ENCODE data around the gene IQSEC3.
"Not testable (repeated sequence)": the region's sequence is repeated elsewhere in the genome, so short reads cannot be mapped to it uniquely, and the experiment has no call there.

IQSEC3 gene

GRCh38 chr12:57539-57938 lies 9.0 kb upstream of the IQSEC3 start:
- no peak for TF ChIP-seq CTCF (IDR thresholded peaks at IDR 0.05; ENCODE audit: low read depth, low read length)
- H3K4me3 ChIP-seq (ENCODE audit: low read depth, low read length) = no peak overlapping the region

- no peak overlapping the region for H3K4me3 ChIP-seq (ENCODE audit: low read depth, low read length)
- no peak for TF ChIP-seq CTCF (IDR thresholded peaks at IDR 0.05; ENCODE audit: low read depth, low read length)
Measured at GRCh38 chr12:58832-59231, 7.7 kb upstream of the IQSEC3 start.

- not testable (repeated sequence) for H3K4me3 ChIP-seq (ENCODE audit: low read depth, low read length)
Measured at GRCh38 chr12:61845-62244, 4.7 kb upstream of the IQSEC3 start.

DNA sequence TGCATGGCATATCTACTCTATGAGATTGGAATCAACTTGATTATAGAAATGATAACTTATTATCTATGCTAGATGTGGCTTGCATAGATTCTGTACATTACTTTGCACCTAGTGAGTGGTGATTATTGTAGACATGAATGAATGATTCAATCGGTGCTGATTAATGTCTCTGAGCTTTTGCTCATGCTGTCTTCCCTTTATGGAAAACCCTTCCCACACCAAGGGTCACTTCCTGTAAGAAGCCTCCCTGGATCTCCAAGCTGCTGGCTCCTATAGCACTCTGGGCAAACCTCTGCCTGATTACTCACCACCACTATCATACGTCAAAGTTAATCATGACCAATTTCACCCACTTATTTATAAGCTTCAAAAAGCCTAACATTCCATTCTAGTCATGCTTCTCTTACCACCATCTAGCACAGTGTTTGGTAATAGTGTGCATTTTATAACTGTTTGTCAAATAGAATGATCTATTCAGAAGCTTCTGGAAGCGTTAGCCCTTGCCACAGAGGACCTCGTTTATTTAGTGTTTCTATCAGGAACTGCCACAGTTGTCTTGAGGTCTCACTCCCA lies 990 bp upstream of the IQSEC3 start:
- not testable (repeated sequence) for H3K4me3 ChIP-seq (ENCODE audit: low read depth, low read length)

DNA sequence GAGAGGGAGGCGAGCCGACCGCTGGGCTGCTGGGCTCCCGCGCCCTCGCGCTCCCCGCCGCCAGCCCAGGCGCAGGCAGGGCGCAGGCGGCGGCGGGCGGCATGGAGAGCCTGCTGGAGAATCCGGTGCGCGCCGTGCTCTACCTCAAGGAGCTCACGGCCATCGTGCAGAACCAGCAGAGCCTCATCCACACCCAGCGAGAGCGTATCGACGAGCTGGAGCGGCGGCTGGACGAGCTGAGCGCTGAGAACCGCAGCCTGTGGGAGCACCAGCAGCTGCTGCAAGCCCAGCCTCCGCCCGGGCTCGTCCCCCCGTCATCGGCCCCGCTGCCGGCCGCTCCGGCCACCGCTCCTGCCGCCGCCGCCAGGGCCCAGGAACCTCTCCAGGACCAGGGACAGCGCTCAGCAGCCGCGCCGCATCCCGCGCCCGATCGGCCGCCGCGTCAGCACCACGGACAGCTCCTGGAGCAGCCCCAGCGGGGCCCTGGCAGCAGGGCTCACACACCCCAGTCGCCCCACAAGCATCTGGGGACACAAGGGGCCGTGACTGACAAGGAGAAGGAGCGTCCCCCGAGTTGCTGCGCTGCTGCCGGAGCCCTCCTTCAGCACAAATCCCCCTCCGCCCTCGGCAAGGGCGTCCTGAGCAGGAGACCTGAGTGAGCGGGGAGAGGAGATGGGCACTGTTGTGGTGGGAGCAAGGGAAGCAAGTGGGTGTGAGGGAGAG lies 376 bp downstream of the IQSEC3 start:
- H3K4me3 ChIP-seq (ENCODE audit: low read depth, low read length) = peak overlapping the region; percentile 29

GRCh38 chr12:69677-70076 lies 3.1 kb downstream of the IQSEC3 start:
- not testable (repeated sequence) for H3K4me3 ChIP-seq (ENCODE audit: low read depth, low read length)

- not testable (repeated sequence) for H3K4me3 ChIP-seq (ENCODE audit: low read depth, low read length)
Measured at GRCh38 chr12:70541-70940, 4.0 kb downstream of the IQSEC3 start.

GRCh38 chr12:72018-72417 lies 5.5 kb downstream of the IQSEC3 start:
- not testable (repeated sequence) for H3K4me3 ChIP-seq (ENCODE audit: low read depth, low read length)

DNA sequence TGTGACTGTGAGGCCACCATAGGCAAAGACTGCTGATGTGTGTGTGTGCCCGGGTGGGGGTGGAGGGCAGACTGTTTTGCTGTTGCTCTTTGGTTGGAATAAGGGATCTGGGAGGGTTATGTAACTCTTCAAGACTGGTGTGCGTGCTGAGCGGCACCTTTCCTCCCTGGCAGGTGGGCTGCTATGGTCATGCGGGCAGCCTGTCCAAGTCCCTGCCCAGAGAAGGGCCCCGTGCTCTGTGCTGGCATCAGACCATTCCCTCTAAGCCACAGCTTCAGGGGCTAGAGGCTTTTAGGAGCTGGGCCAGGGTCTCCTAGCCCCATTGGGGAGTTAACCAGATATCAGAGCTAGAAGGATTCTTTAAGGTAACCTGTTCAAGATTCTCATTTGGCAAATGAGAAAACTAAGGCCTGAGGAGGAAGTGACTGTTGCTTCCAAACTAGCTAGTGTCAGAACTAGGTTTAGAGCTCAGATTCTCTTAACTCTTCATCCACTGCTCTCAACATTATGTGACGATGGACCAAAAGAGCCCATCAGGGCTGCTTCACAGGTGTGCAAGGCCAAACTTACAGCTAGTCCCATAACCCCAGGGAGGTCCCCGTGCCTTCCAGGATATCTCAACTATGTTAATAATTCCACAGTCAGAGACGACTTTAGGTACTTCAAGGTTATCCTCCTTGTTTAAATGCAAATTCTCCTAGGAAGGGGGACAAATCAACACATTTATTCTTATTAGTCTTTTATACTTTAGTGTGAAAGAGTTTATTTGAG lies 8.0 kb downstream of the IQSEC3 start:
- H3K4me3 ChIP-seq (ENCODE audit: low read depth, low read length) = not testable (repeated sequence)

DNA sequence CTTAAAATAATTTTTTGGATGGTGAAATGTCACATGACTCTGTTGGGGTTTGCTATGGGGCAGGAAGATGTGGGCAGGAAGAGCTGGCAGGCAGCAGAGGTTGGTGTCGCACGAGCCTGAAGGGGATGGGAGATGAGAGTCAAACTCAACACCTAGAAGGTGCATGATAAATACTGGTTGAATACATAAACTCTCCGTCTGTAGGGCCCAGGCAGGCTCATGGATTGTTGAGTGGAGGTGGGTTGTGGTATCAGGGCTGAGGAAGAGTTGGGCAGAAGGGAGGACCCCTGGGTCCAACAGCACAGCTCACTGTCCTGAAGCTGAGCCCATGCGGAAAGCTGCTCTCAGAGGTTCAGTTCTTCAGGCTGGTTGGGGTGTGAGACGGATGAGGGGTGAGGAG lies 9.0 kb downstream of the IQSEC3 start:
- H3K4me3 ChIP-seq (ENCODE audit: low read depth, low read length) = not testable (repeated sequence)

- not testable (repeated sequence) for H3K4me3 ChIP-seq (ENCODE audit: low read depth, low read length)
Measured at GRCh38 chr12:76102-76501, 9.5 kb downstream of the IQSEC3 start.

- not testable (repeated sequence) for H3K4me3 ChIP-seq (ENCODE audit: low read depth, low read length)
Measured at GRCh38 chr12:76551-76950, 10.0 kb downstream of the IQSEC3 start.

DNA sequence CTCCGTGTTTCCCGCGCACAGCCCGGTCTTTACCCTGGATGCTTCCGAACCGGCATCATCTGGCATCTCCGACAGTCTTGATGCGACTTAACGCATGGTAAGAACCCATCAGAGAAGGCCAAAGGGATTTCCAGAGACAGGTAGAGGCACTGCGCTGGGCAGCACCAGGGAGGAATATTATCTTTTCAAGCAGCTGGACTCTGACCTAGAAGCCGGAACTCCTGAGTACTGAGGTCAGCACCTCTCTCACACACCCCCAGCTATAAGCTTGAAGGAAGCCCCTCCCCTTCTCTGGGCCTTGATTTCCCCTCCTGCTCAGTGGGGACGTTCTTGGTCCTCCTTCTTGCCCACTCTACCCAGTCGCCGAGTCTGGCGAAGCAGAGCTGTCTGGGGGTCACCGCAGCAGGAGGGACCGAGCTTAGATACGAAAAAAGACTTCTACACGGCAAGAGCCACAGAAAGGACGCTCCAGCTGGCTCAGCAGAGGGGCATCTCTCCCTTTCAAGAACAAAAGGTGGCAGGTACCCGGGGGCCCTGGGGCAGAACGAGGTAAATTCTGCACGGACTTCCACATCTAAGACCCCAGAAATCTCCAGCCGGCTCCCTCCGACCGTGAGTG lies 10.6 kb downstream of the IQSEC3 start:
- not testable (repeated sequence) for H3K4me3 ChIP-seq (ENCODE audit: low read depth, low read length)

- not testable (repeated sequence) for H3K4me3 ChIP-seq (ENCODE audit: low read depth, low read length)
Measured at GRCh38 chr12:77769-78383, 11.3 kb downstream of the IQSEC3 start.

Data from WI38 (cell line).